Breast epithelium (tissue), 4 donors: ENCODE results near the gene SPTBN5. TPM values are rescaled to one million over a fixed set of nuclear protein-coding genes. Genes with fewer than 3 reads are reported as not detected.

Experiments used
- DNase-seq, 2 donors: peaks; one replicate each; pipeline ENCODE4 v3.0.0-alpha.2; 2019; ENCODE audit warnings: low spot score in 2 of 2
- H3K27ac ChIP-seq, 2 donors: fragments of 200-600 bp; sonication (generic) in 1 of 2; one replicate each; pipeline ENCODE4 v1.5.1; 2016 to 2019; ENCODE audit warnings: mild to moderate bottlenecking in 1 of 2
- H3K27me3 ChIP-seq, 2 donors: fragments of 200-600 bp; sonication (generic) in 1 of 2; one replicate each; pipeline versions ENCODE4 v1.5.1 to v1.6.0; 2017 to 2019; ENCODE audit warnings: control low read depth in 1 of 2, mild to moderate bottlenecking in 1 of 2
- H3K36me3 ChIP-seq: fragments of 200-600 bp; one replicate; pipeline ENCODE4 v1.5.1; 2019
- H3K4me1 ChIP-seq, 2 donors: fragments of 200-600 bp; sonication (generic); one replicate each; pipeline ENCODE4 v1.5.1; 2016 to 2019; ENCODE audit warnings: control low read depth in 1 of 2
- H3K4me3 ChIP-seq, 3 donors: fragments of 200-600 bp; sonication (generic); 1 replicate in 2 of 3; 2 replicates in 1 of 3; pipeline ENCODE4 v1.5.1; 2016 to 2019; ENCODE audit warnings: mild to moderate bottlenecking in 3 of 3, moderate library complexity in 2 of 3
- H3K9me3 ChIP-seq, 2 donors: fragments of 200-600 bp; sonication (generic) in 1 of 2; one replicate each; pipeline ENCODE4 v1.5.1; 2016 to 2019; ENCODE audit warnings: control low read depth in 1 of 2
- POLR2A ChIP-seq: fragments of 450-650 bp; IDR thresholded peaks from one replicate; pipeline ENCODE4 v1.6.1; 2016; ENCODE audit warnings: antibody characterized with exemption, mild to moderate bottlenecking, moderate library complexity
- POLR2AphosphoS5 ChIP-seq, 3 donors: sonication (generic); formaldehyde crosslinking; IDR thresholded peaks; one replicate each; pipeline ENCODE4 v1.6.1; 2017; ENCODE audit warnings: antibody characterized with exemption in 3 of 3
- intact Hi-C: fragments of 100-400 bp; cut with DNase I; formaldehyde crosslinking; loops from one replicate; pipeline ENCODE4 v1.15.1; 2023; ENCODE audit warnings: low total_unique reads
- total RNA-seq, 3 donors: library from RNA; depleted of rRNA; stranded (reverse); fragments of >200 nt; gene quantifications; one replicate each; pipeline ENCODE4 v1.1.0, GENCODE V29; 2016
- TF ChIP-seq, protein P1 (sequence below), 3 donors: fragments of 450-650 bp; IDR thresholded peaks; one replicate each; pipeline ENCODE4 v1.5.1; 2016 to 2017; ENCODE audit warnings: antibody characterized with exemption in 3 of 3, mild to moderate bottlenecking in 3 of 3, moderate library complexity in 3 of 3

The SPTBN5 gene
- total RNA-seq, 3 donors from 2014 or later = 0.16 to 2.3 (median 2.0) TPM

DNA sequence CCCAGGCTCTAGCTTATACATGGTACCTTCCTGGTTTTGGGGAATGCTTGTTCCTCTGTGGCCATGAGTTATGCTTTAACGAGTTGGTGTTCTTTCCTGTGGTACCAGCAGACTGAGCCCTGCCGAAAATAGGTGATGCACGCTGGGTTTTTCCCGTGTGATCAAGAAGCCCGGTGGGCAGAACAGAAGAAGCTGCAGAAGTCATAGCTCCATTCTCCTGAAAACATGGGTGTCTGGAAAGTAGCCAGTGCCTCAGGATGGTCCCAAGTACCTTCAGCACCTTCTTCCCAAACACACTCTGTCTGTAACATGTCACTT is 94.4 kb downstream of the SPTBN5 start:
- Histone ChIP-seq H3K4me1 (peaks cover 3 to 10% of the 10 kb centered on the region in 2 donors), H3K4me3 (no peak overlapping the region), H3K36me3 (no peaks in the 10 kb centered on the region), H3K27ac (peak overlapping the region in 1 of 2 donors; percentile 25), H3K9me3 (no peaks in the 10 kb centered on the region), H3K27me3 (no peaks in the 10 kb centered on the region)
- no peak for DNase-seq
- TF ChIP-seq, protein P1, sequence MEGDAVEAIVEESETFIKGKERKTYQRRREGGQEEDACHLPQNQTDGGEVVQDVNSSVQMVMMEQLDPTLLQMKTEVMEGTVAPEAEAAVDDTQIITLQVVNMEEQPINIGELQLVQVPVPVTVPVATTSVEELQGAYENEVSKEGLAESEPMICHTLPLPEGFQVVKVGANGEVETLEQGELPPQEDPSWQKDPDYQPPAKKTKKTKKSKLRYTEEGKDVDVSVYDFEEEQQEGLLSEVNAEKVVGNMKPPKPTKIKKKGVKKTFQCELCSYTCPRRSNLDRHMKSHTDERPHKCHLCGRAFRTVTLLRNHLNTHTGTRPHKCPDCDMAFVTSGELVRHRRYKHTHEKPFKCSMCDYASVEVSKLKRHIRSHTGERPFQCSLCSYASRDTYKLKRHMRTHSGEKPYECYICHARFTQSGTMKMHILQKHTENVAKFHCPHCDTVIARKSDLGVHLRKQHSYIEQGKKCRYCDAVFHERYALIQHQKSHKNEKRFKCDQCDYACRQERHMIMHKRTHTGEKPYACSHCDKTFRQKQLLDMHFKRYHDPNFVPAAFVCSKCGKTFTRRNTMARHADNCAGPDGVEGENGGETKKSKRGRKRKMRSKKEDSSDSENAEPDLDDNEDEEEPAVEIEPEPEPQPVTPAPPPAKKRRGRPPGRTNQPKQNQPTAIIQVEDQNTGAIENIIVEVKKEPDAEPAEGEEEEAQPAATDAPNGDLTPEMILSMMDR (IDR thresholded peaks at IDR 0.05) = no peak
- no peak for TF ChIP-seq POLR2AphosphoS5 (IDR thresholded peaks at IDR 0.05)
- TF ChIP-seq POLR2A = no peak
- intact Hi-C loops = no loop called here

DNA sequence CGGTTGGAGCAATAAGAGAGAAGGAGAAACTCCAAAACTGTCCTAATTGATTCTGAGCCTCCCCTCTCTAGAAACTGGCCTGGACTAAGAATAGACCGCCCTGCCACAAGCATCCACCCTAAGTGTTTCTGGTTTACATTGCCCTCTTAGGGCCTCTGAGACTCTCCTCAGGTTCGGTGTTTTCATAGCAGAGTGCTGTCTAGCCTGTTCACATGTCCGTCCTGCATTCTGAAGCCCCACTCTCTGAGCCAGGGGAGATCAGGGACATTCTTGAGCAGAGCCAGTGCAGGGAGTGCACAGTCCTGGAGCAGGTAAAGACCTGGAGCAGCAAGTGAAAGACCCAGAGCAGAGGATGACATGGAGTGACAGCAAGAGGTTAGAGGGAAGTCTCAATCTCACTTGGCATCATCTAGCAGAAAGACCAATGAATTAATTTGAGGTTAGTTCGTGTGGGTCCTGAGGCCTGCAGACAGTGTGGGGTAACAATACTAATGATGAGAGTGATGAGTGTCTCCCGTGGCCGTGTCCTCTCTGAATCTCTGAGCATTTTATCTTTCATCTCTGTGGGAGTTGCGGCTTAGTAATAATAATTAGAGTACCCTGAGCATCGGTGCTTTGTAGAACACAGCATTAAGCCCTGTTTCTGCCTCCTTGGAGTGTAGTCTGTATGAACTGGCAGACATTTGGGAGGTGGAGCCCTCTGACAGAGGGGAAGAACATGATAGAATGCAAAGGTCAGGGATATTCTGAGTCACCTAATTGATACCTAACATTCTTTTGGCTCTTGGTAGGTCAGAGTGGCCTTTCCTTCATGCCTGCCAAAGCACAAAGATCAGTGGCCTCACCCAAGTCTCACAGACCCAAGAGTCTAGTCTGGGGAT is 95.0 kb downstream of the SPTBN5 start:
- intact Hi-C loops = no loop called here
- no peak for DNase-seq

More for the DNA sequence above, 95.0 kb downstream of the SPTBN5 start:
- H3K27me3 ChIP-seq = no peaks in the 10 kb centered on the region
- H3K36me3 ChIP-seq = no peaks in the 10 kb centered on the region
- no peak overlapping the region for H3K4me3 ChIP-seq
- no peaks in the 10 kb centered on the region for H3K9me3 ChIP-seq
- H3K27ac ChIP-seq = peak overlapping the region in 1 of 2 donors; percentile 25
- TF ChIP-seq POLR2A (no peak), POLR2AphosphoS5 (IDR thresholded peaks at IDR 0.05) (no peak)
- TF ChIP-seq, protein P1 (IDR thresholded peaks at IDR 0.05) = no peak
- peaks cover 3 to 10% of the 10 kb centered on the region in 2 donors for H3K4me1 ChIP-seq

Other genes with a start within 250 kb of the SPTBN5 start
- gene MGA, start 233.6 kb downstream of the SPTBN5 start, total RNA-seq = 10 to 100 TPM; 37.8 to 70.2 (median 65.9) TPM
- 10 to 100 TPM; 11.5 to 29.3 (median 24.3) TPM for gene MAPKBP1, start 119.6 kb downstream of the SPTBN5 start, total RNA-seq
- 10 to 100 TPM in 1 of 3 donors, 1 to 10 TPM in 2; 7.8 to 20.8 (median 8.8) TPM for gene JMJD7, start 66.0 kb downstream of the SPTBN5 start, total RNA-seq
- 10 to 100 TPM in 2 of 3 donors, 1 to 10 TPM in 1; 3.2 to 11.0 (median 10.2) TPM for gene PLA2G4B, start 55.2 kb downstream of the SPTBN5 start, total RNA-seq
- gene EHD4, start 78.5 kb upstream of the SPTBN5 start, total RNA-seq = 10 to 100 TPM; 30.2 to 30.5 (median 30.4) TPM
- not detected for gene PLA2G4E, start 127.0 kb upstream of the SPTBN5 start, total RNA-seq
- gene PLA2G4D, start 200.5 kb upstream of the SPTBN5 start, total RNA-seq = not detected